Stimulated activated CD8-positive, alpha-beta memory T cell treated with anti-CD3 and anti-CD28 coated beads, Interleukin-7, amount 100 ng/mL, for 24 hours (primary cell): ENCODE measurements around the gene PTPRCAP.
"Not testable (repeated sequence)": the region's sequence is repeated elsewhere in the genome, so short reads cannot be mapped to it uniquely, and the experiment has no call there.

Source experiments
- DNase-seq: peaks from one replicate; pipeline ENCODE4 v3.0.0-alpha.2; 2020; ENCODE audit warnings: low read depth

Gene PTPRCAP

GRCh38 chr11:67440229-67441097 lies 3.0 kb upstream of the PTPRCAP start:
- no peak for DNase-seq

GRCh38 chr11:67439321-67440228 lies 2.1 kb upstream of the PTPRCAP start:
- DNase-seq: no peak

- peak; percentile 56 for DNase-seq
Observed at GRCh38 chr11:67438158-67438902, 848 bp upstream of the PTPRCAP start.

- DNase-seq: no peak
Observed at GRCh38 chr11:67437809-67438157, 301 bp upstream of the PTPRCAP start.

- DNase-seq: peak; percentile 57
Observed at GRCh38 chr11:67436459-67437081, 912 bp downstream of the PTPRCAP start.

GRCh38 chr11:67435727-67436458 lies 1.6 kb downstream of the PTPRCAP start:
- DNase-seq: no peak

- DNase-seq: no peak
Observed at GRCh38 chr11:67435031-67435726, 2.3 kb downstream of the PTPRCAP start.

GRCh38 chr11:67434395-67434881 lies 3.0 kb downstream of the PTPRCAP start:
- DNase-seq: no peak

- no peak for DNase-seq
Observed at GRCh38 chr11:67433536-67434394, 3.7 kb downstream of the PTPRCAP start.

- no peak for DNase-seq
Observed at GRCh38 chr11:67432655-67433349, 4.7 kb downstream of the PTPRCAP start.

GRCh38 chr11:67431346-67432249 lies 5.9 kb downstream of the PTPRCAP start:
- no peak for DNase-seq

GRCh38 chr11:67429722-67430121 lies 7.8 kb downstream of the PTPRCAP start:
- no peak for DNase-seq

GRCh38 chr11:67429038-67429668 lies 8.3 kb downstream of the PTPRCAP start:
- no peak for DNase-seq

- peak; percentile 100 for DNase-seq
Observed at GRCh38 chr11:67428052-67429001, 9.2 kb downstream of the PTPRCAP start, which contains the start of gene RPS6KB2. RPS6KB2 (plus strand) TSS chr11:67428494; CDS start chr11:67428546, 52 bp downstream.

- not testable (repeated sequence) for DNase-seq
Observed at GRCh38 chr11:67427364-67427859, 10.1 kb downstream of the PTPRCAP start.
